HG02840 (cell line): ENCODE data around the gene EPB42.

Source experiments
- ATAC-seq: cut with Tn5 transposase; IDR thresholded peaks from one replicate; pipeline ENCODE4 v1.9.1; 2021; ENCODE audit warnings: mild to moderate bottlenecking, moderate library complexity, moderate number of reproducible peaks; ENCODE audit not compliant: unreplicated experiment, low FRiP score

The EPB42 gene

DNA sequence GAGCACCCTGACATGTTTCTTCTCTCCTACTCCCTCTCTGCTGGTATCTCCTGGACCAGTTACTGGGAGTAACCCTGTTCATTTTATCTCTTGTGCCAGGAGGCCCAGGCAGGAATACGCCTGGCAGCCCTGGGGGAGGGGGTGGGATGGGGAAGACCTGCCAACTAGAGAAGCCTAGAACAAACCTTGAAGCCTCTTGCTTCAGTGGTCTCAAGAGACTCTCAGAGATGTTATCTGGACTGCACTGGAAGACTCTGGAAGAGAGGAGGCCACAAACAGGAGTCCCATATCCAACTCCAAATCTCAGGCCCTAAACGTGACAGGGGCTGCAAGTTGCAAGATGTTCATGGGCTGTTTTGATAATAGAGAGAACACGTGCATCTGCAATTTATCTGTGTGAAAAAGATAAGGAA lies at the start of gene EPB42:
Gene EPB42 (minus strand): TSS at position 28 of the 413 bp plus-strand sequence. CDS start 193 bp downstream, outside the sequence.
- no peak for ATAC-seq

DNA sequence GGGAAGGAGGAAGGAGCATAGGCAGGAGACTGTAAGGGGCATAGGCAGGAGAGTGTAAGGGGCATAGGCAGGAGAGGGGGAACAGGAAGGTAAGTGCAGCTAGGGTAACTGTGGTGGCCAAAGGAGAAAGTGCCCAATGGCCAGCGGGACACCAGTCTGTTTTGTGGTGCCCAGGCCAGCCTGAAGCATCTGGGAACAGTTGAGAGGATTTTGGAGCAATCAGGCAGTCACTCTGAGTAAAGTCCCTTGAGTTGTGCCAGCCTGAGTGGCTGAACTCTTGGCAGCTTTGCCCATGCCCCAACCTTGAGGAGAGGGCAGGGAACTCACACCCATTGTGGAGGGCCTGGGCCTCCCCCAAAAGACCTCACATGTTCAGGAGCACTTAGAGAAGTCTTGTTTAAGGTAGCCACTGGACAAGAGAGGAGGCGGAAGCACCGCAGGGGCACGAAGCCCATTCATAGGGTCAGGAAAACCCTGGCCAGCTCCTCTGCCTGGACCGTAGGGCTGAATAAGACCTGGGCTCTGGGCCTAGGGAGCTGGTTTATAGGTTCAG lies 49.4 kb upstream of the EPB42 start:
- ATAC-seq, result no peak

DNA sequence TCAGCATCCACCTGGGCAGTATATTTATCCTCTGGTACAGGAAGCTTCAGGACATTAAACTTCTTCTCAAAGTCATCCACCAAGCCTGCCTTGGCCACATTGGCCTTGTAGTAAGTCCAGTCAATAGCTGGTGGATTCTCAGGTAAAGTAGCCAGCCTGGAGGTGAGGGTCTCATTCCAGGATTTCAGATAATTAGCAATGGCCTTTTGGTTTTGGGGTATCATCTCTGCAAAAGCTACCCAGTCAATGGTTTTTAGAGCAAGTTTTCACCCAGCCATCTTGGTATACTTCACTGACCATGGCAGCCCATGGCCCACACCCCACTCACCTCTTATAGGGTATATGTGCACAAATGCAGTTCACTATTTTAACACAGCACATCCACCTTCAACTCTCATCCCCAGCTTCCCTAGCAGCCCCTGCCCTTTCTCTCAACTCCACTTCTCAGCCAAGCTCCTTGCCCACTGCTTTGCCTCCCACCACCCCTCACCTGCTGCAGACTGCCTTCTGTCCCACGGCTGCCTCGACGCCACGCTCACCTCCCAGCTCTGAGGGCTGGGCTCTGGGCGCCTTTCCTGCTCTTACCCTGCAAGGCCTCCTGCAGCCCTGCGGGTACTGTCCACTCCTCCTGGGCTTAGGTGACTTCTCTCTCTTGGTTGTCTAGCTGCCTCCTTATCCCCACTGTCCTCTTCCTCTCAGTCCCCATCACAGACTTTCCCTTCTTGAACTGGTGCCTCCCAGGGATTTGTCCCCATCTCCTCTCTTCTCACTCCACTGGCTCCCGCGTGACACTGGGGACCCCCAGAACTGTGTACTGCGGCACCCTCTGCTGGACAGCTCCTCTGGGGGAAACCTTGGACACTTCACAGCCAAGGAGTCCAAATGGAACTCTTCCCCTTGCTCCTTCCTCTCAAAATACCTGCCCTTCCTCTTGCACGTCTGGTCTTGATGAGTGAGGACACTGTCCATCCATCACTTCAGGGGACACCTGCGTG lies 47.6 kb upstream of the EPB42 start:
- no peak for ATAC-seq

DNA sequence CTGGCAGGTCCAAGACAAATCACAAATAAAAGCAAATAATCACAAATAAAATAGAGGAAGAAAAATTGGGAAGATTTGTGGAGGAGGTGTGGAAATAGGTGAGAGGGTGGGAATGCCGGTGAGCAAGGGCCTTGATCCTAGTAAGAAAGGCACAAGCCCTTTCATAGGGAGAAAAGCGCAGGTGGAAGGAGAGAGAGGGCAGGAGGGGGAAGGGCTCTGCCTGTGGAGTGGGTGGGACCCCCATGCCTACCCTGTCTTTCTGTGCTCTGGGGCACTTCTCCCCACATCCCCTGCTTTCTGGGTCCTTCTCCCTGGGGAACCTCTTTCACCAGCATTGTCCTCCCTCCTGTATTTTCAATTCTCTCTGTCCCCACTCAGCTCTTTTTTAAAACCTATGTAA lies 46.6 kb upstream of the EPB42 start:
- no peak for ATAC-seq

DNA sequence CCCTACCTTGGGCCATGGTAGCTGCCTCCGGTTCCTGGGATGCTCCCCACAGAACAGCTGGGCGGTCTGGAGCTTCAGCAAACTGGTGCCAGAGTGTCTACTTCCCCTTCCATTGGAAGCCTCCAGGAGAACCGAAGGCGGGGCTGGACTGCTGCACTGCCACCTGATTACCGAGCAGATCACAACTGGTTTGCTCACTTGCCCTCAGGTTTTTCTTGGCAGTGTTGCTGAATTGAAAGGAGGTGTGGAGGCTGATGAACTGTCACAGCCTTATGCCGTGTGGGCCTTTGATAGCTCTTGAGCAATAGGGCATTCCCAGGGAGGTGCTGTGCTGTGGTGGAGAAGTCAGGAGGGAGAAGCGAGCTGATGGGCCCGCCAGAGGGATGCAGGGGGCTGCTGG lies 46.0 kb upstream of the EPB42 start, which contains the start of gene TGM5:
Gene TGM5 (minus strand): TSS at position 95 of the 400 bp plus-strand sequence. CDS start 79 bp downstream, at position 16.
- no peak for ATAC-seq

DNA sequence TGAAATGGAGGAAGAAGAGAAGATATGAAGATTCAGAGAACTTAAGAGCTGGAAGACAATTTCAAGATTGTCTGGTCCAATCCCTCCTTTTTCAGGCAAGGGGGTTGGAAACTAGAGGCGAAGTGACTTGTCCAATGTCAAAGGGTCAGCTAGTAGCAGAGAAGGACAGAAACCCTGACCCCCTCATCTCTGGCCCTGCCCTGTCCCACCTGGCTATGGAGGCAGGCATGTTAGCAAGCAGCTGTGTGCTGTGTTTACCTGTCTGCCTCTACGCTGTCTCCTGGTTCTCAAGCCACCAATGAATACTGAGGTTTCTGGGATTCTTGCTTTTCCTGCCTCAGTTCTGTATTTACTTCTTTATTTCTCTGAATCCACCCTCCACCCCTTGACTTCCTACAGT lies 45.6 kb upstream of the EPB42 start:
- ATAC-seq, result no peak

DNA sequence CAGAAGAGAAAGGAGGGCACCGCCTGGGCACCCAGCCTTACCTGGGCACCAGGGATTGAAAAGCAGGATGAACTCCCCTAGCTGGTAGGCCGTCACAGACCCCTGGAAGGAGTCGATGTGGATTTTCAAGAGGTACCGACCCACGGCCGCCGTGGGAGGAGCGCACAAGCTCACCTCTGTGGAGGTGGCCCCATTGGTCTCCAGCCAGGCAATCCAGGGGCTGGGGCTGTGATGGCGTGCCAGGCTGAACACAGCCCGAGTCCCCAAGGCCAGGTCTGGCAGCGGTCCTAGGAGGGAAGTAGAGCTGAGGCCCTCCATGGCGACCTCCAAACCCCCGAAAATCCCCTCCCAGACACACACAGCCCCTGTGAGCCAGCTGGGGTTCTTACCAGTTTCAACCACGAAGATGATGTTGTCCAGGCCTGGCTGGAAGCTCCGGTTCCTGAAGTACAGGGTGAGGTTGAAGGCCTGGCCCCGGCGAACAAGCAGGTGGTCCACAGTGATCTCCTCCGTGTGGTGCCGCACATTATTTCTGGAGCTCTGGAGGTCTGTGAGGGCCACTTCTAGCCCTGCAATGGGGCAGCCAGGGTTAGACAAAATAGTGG lies 39.3 kb upstream of the EPB42 start:
- ATAC-seq, result no peak

DNA sequence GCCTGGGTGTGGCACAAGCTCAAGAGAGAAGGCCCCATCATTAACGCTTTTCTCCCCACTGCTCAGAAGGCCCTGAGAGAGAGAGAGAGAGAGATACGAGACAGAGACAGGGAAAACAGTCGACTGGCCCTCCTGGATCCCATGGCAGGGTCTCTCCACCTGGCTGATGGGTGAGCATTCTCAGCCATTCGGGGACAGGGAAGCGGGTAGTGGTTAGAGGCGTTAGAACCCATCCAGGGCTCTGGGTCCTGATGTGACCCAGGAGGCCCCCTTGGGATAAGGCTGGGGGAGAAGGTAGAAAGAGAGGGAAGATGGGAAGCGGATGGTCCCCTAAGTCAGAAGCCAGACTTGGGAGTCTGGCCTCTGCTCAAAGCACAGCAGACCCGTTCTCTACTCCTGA lies 38.0 kb upstream of the EPB42 start:
- no peak for ATAC-seq

DNA sequence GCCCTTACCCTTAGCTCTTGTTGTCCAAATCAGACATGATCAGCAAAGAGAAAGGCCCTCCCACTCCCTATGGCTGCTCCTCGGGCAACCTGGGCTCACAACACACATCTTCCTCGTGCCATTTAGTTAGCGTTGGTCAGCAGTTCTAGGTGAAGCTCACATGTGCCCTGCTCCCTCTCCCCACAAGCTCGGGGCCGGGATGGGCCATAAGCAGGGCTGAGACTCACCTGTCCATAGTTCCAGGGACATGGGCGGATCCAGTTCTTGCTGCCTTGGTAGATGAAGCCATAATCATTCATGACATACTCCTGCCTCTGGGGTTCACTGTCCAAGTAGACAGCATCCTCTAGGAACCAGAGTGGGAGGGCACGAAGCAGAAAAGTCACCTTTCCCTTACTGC lies 35.5 kb upstream of the EPB42 start:
- ATAC-seq, result no peak

DNA sequence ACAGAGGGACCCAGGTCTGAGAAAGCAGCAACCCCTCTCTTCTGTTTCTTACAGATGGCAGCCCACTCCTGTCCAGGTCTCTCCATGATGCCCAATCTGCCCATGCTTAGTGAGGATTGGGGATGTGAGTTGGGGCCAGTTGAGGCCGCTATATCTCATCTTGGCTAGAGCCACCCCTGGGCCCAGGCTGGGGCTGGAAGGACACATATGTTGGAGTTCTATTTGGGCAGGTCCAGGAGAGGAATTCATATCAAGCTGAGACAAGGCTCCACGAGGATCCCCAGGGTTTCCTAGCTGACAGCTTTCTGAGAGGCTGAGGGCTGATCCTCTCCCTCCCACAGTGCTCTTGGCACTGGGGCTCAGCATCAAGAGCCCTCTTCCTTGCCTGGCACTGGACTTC lies 34.6 kb upstream of the EPB42 start:
- ATAC-seq, result no peak

DNA sequence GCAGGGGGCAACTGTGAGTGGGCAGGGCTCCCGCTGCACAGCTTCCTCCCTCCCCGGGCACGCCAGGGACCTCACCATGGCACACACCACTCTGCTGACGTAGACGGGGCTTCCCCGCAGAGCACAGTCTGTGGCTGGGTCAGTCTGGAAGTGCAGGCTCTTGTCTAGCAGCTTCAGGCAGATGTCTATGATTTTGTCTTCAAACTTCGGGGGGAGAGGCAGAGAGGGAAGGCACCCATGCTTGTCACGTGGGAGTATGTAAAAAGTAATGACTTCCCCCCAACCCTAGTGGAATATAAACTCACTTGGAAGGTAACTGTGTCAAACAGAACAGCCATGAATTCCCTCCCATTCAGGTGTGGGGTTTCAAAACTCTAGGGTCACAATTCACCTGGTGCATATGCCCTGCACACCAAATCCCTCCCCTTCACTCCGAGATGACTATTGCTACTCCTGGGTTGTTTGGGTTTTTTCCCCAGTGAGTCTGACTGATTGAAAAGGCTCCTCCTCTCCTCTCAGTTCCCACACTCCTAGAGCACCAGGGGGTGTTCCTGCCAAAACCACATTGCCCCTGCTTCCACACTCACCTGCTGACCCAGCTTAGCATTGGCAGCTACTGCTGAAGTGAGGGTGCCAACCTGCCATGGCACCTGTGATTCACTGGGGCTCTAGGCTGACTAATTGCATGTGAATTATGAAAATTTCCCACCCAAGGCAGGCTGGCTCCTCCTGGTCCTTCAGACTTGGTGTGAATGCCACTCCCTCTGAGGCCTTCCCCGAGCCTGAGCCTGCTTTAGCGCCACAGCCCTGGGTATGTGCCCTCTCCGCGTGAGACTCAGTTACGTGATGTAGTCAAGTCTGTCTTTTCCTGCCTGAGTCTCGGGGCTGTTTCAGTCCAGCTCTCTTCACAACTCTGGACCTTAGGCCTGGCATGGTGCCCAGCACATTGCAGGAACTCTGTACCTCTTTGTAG lies 32.9 kb upstream of the EPB42 start:
- ATAC-seq, result peak; percentile 39

DNA sequence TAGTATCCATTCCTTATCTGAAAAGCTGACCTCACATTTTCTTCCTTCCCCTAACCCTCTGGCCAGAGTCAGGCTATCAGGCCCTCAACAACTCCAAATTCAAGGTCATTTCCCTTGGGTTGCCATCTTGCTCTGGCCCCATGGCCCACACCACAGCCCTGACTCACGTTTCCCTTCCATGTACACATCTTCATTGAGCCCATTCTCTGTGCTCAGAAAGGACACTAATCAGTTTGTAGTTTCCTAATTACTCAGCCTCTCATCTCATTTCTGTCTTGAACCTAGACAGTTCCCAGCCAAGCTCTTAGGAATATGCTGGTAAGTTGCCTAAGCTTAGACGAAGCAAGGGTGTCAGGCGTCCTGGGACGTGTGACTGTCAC lies 31.0 kb upstream of the EPB42 start:
- no peak for ATAC-seq

DNA sequence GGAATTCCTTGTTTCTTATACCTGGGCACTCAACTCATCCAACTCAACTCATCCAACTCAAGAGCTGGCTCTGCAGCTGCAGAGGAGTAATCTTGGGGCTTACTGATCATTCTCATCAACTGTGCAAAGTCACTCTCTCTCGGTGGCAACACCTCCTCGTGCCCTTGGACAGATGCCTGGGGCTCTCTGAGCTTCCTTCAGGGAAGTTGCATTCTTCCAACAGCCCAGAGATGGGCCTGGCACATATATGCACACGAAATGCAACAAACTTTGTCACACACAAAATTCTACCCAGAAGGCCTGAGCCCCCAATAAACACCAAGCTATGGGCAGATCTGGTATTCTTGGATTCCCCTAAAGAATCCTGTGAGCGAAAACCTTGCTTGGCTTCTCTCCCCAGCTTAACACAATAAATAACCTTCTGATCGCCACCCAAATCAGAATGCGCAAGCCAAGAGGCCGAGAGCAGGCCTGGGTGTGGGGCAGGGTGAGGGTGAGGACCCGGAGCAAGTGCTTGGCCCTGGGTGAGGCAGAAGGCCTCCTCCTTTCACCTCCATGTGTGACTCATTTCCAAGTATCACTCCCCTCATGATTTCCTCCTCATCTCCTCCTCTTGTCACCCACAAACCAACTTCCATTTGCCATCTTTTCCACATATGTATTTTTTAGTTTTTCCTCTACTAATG lies 30.5 kb upstream of the EPB42 start:
- no peak for ATAC-seq

DNA sequence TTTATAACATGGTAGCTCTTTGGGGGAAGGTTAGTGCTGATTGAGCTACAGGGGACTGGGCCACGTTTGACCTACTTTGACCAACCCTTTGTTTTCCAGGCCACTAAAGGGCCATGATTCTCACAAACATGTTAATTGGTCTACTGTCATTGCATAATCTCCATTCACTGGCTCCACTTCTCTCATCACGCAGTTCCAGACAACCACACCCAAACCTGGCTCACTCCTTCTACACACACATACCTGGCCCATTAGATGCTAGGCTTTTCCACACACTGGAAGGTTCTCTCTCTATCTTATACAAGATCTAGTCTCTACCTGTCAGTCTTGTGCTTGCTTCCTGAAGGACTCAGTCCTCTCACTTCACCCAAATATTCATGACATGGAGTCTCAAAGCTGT lies 30.0 kb upstream of the EPB42 start:
- no peak for ATAC-seq

DNA sequence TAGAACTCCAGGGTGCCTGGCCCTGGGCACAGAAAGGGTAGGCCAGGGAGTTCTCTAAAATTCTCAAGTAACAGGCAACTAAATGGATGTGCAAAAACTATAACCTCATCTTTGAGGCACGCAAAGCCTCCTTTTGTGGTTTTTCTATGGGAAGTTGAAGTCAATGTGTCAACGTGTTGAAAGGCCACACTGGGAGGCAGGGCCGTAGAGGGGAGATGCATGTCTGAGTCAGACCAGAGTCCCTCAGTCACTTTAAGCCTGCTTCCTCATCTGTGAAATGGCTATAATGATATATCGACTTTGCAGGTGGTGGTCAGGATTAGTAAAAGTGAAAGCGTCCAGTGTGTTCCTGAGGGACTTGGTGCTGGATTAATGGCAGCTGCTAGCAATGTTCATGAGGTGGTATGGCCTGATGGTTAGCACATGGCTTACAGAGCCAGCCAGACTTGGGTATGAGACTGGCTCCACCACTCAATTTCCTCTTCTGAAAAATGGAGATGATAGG lies 28.9 kb upstream of the EPB42 start:
- ATAC-seq, result no peak

DNA sequence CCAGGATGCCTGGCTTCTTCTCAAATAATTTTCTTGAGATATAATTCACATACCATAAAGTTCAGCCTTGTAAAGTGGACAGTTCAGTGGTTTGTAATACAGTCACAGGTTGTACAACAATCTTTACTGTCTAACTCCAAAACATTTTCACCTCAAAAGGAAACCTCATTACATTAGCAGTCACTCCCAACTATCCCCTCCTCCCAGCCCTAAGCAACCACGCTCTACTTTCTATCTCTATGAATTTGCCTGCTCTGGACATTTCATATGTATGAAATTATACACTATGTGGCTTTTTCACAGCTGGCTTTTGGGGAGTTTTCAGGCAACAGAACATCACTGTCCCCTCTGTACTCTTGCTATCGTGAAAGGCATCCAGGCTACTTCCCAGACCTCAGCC lies 28.4 kb upstream of the EPB42 start:
- no peak for ATAC-seq

DNA sequence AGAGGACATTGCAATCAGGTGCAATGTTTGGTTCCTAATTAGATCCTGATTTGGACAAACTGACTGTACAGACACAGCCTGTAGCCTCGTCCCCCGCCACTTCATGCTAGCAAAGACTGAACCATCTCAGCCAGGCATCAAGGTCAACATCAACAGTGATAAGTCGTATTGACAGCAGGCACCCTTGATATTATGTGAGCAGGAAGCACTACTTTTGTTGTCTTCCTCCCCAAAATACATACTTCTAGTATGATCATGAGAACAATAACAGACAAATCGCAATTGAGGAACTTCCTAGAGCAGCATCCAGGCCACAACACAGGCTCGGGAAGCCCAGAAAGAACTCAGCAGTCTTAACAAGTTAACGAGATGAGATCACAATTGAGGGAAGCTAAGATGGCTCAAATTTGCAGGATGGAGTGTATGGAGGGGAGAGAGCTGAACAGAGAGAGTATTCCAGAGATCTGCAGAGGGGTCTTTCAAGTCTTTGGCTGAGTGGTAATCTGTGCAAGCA lies 25.5 kb upstream of the EPB42 start:
- ATAC-seq, result no peak

DNA sequence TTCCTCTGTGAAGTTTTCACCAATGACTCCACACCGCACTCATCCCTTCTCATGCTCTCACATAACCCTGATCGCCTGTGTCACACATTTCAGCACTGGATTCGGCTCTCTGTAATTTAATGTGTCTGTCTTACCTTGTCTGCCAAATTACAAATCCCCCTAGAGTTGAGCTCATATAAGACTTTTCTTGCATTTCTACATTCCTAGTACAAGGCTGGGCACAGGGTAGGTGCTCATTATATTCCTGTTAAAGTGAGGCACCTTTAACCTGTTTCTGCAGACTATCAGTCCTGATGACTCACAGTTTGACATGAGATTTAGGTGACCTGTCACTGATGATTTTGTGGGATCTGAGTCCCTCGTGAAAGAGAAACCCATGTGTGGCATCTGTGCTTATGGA lies 23.3 kb upstream of the EPB42 start:
- ATAC-seq, result no peak

DNA sequence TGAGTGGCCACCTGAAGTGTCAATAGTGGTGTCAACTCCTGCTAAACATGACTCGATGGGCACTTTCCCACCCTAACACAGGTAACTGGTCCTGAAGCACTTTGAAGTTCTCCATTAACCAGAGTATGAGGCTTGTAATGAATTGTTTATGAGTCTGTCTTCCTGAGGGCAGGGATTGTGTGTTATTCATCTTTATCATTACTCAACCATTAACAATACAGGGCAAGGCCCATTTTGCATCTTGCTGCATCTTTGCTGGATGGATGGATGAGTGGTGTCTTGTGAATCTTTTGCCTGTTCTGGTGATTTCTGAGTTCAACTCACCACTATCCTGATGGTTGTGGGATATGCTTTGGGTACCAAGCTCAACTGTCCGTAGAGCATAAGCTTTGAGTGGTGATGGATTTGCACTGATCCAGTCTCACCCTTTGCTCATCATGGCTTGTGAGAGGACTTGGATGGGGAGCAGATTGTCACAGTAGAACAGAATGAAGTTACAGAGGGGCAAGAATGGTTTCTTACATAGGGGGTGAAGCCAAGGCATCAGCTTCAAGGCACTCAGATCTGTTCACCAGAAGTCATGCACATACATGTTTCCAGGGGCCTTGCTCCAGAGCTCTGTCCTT lies 22.3 kb upstream of the EPB42 start:
- no peak for ATAC-seq
